Loucy (cell line): ENCODE results near the gene CACNA2D3.

Experiments used
- H2AFZ ChIP-seq: fragments of 200-600 bp; sonication (generic); 2 replicates; pipeline ENCODE4 v1.6.0; 2016; ENCODE audit warnings: antibody characterized with exemption, mild to moderate bottlenecking, low read length, moderate library complexity
- H3F3A ChIP-seq: fragments of 200-600 bp; 2 replicates; pipeline ENCODE4 v1.6.0; 2016; ENCODE audit warnings: antibody characterized with exemption, low read depth, mild to moderate bottlenecking
- H3K27me3 ChIP-seq: fragments of 200-600 bp; sonication (generic); 2 replicates; pipeline ENCODE4 v1.6.1; 2014; ENCODE audit warnings: low read length, mild to moderate bottlenecking; ENCODE audit not compliant: insufficient read depth, poor library complexity, severe bottlenecking
- H3K36me3 ChIP-seq: fragments of 200-600 bp; sonication (generic); 2 replicates; pipeline ENCODE4 v1.6.1; 2016; ENCODE audit warnings: low read length; ENCODE audit not compliant: insufficient read depth
- H3K4me1 ChIP-seq: fragments of 200-600 bp; sonication (generic); 2 replicates; pipeline ENCODE4 v1.5.1; 2014; ENCODE audit warnings: low read length, mild to moderate bottlenecking; ENCODE audit not compliant: insufficient read depth, poor library complexity, severe bottlenecking
- H3K4me2 ChIP-seq: fragments of 200-600 bp; sonication (generic); 2 replicates; pipeline ENCODE4 v1.6.0; 2014; ENCODE audit warnings: antibody characterized with exemption, low read length, low read depth, mild to moderate bottlenecking; ENCODE audit not compliant: poor library complexity, severe bottlenecking
- H3K4me3 ChIP-seq: fragments of 200-600 bp; sonication (generic); 2 replicates; pipeline ENCODE4 v1.5.1; 2014; ENCODE audit warnings: low read length, mild to moderate bottlenecking, mixed read lengths; ENCODE audit not compliant: poor library complexity, severe bottlenecking
- H3K79me2 ChIP-seq: fragments of 200-600 bp; sonication (generic); 2 replicates; pipeline ENCODE4 v1.6.1; 2014; ENCODE audit warnings: low read length; ENCODE audit not compliant: insufficient read depth
- H3K9ac ChIP-seq: fragments of 200-600 bp; sonication (generic); 2 replicates; pipeline ENCODE4 v1.6.0; 2014; ENCODE audit warnings: mild to moderate bottlenecking, low read depth, low read length, moderate library complexity; ENCODE audit not compliant: poor library complexity, severe bottlenecking
- H3K9me2 ChIP-seq: fragments of 200-600 bp; sonication (generic); replicated peaks from 2 replicates; pipeline ENCODE4 v1.6.1; 2016; ENCODE audit warnings: low read depth, low read length, mixed read lengths
- H3K9me3 ChIP-seq: fragments of 200-600 bp; sonication (generic); 2 replicates; pipeline ENCODE4 v1.6.1; 2014; ENCODE audit warnings: mild to moderate bottlenecking, antibody characterized with exemption, low read length, low read depth; ENCODE audit not compliant: insufficient read depth
- H4K20me1 ChIP-seq: fragments of 200-600 bp; sonication (generic); 2 replicates; pipeline ENCODE4 v1.6.0; 2014; ENCODE audit warnings: antibody characterized with exemption, low read length, mild to moderate bottlenecking; ENCODE audit not compliant: insufficient read depth, poor library complexity, severe bottlenecking
- EZH2phosphoT487 ChIP-seq: fragments of 200-600 bp; IDR thresholded peaks from 2 replicates; pipeline ENCODE4 v1.6.1; 2018; ENCODE audit warnings: antibody characterized with exemption, mild to moderate bottlenecking, moderate library complexity, borderline replicate concordance
- TF ChIP-seq, protein P1 (sequence below): fragments of 200-600 bp; sonication (generic); conservative IDR thresholded peaks from 2 replicates; pipeline ENCODE4 v1.5.1; 2014; ENCODE audit warnings: mild to moderate bottlenecking, antibody characterized with exemption, low read length

The CACNA2D3 gene

GRCh38 chr3:54178376-54178775, 56.0 kb downstream of the CACNA2D3 start:
- no peak overlapping the region for H3K4me3 ChIP-seq
- no peaks in the 10 kb centered on the region for H3K4me1 ChIP-seq
- no peaks in the 10 kb centered on the region for H4K20me1 ChIP-seq

DNA sequence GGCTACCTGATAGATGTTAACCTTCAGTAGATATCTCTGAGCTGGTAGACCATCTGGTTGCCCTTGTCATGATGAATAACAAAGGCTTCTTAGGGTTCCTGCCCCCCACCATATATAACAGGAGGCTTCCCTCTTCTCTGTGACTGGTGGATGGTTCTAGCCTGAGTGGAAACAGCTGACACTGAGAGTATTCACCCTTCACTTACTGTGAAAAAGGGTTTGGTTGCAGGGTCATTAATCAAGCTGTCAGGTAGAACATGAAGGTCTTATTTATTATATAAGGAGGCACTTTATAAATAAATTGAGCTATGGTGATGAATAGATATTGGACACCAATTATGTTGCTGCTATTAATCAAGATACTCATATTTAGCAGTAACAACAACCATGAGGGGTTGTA, 58.6 kb downstream of the CACNA2D3 start:
- Histone ChIP-seq H3K4me2 (no peak overlapping the region), H3K4me1 (no peaks in the 10 kb centered on the region), H3K4me3 (no peak overlapping the region), H3K9me3 (no peaks in the 10 kb centered on the region), H3F3A (no peaks in the 10 kb centered on the region), H3K9ac (no peak overlapping the region), H3K27me3 (no peaks in the 10 kb centered on the region), H2AFZ (no peak overlapping the region), H3K36me3 (no peaks in the 10 kb centered on the region), H3K9me2 (no peaks in the 10 kb centered on the region), H3K79me2 (no peaks in the 10 kb centered on the region), H4K20me1 (no peaks in the 10 kb centered on the region)
- TF ChIP-seq, protein P1, sequence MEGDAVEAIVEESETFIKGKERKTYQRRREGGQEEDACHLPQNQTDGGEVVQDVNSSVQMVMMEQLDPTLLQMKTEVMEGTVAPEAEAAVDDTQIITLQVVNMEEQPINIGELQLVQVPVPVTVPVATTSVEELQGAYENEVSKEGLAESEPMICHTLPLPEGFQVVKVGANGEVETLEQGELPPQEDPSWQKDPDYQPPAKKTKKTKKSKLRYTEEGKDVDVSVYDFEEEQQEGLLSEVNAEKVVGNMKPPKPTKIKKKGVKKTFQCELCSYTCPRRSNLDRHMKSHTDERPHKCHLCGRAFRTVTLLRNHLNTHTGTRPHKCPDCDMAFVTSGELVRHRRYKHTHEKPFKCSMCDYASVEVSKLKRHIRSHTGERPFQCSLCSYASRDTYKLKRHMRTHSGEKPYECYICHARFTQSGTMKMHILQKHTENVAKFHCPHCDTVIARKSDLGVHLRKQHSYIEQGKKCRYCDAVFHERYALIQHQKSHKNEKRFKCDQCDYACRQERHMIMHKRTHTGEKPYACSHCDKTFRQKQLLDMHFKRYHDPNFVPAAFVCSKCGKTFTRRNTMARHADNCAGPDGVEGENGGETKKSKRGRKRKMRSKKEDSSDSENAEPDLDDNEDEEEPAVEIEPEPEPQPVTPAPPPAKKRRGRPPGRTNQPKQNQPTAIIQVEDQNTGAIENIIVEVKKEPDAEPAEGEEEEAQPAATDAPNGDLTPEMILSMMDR, result no peak
- TF ChIP-seq EZH2phosphoT487, result no peak

More at GRCh38 chr3:54178376-54178775, 56.0 kb downstream of the CACNA2D3 start:
- Histone ChIP-seq H3K79me2 (no peaks in the 10 kb centered on the region), H3F3A (no peaks in the 10 kb centered on the region), H3K9me2 (no peaks in the 10 kb centered on the region), H2AFZ (no peak overlapping the region), H3K36me3 (no peaks in the 10 kb centered on the region), H3K9me3 (no peaks in the 10 kb centered on the region), H3K27me3 (no peaks in the 10 kb centered on the region), H3K4me2 (no peak overlapping the region), H3K9ac (no peak overlapping the region)
- no peak for TF ChIP-seq EZH2phosphoT487
- TF ChIP-seq, protein P1, result no peak

GRCh38 chr3:54182242-54182641, 59.9 kb downstream of the CACNA2D3 start:
- no peaks in the 10 kb centered on the region for H4K20me1 ChIP-seq
- H3K27me3 ChIP-seq, result no peaks in the 10 kb centered on the region
- H3F3A ChIP-seq, result no peaks in the 10 kb centered on the region
- H3K36me3 ChIP-seq, result no peaks in the 10 kb centered on the region
- H3K4me1 ChIP-seq, result no peaks in the 10 kb centered on the region
- no peak overlapping the region for H3K9ac ChIP-seq
- H3K9me2 ChIP-seq, result no peaks in the 10 kb centered on the region
- H3K4me3 ChIP-seq, result no peak overlapping the region
- no peaks in the 10 kb centered on the region for H3K9me3 ChIP-seq
- no peak overlapping the region for H3K4me2 ChIP-seq
- no peaks in the 10 kb centered on the region for H3K79me2 ChIP-seq
- TF ChIP-seq, protein P1, result no peak
- TF ChIP-seq EZH2phosphoT487, result no peak
- no peak overlapping the region for H2AFZ ChIP-seq
